ENCODE data around the gene ARFRP1. TPM values are rescaled to one million over a fixed set of nuclear protein-coding genes. Genes with fewer than 3 reads are reported as not detected.

The ARFRP1 gene
- total and polyA plus RNA-seq, 2 of the 4 experiments (the other 2 are of a cell fraction), result 25.3 to 36.6 TPM

GRCh38 chr20:63694584-63695423, 13.0 kb downstream of the ARFRP1 start:
- no TSS peak for BruUV-seq (replicated peaks)
- ChIA-PET POLR2A (ENCODE audit: unreplicated experiment) (interaction anchor here (1.2 kb wide), 1 partner anchor 13 kb away, joined by 4 read pairs; the partner anchor contains the start of genes ARFRP1 and ZGPAT), CTCF (no interaction called here)
- dilution Hi-C loops (cut with HindIII; ENCODE audit: low sequenced_read_pairs, unreplicated experiment) (no loop called here), intact Hi-C loops (cut with micrococcal nuclease) (no loop called here), in situ Hi-C loops (cut with MboI; ENCODE audit: low sequenced_read_pairs) (no loop called here)
- Histone ChIP-seq H4K91ac (ENCODE audit: insufficient read depth, low read depth, low read length) (no peak overlapping the region), H3K23ac (ENCODE audit: low read depth, low read length) (no peak overlapping the region), H3K4me1 (ENCODE audit: control insufficient read depth, insufficient read depth, low read length) (peaks cover 21% of the 10 kb centered on the region), H2BK15ac (ENCODE audit: low read depth, low read length) (no peak overlapping the region), H3K4me3 (ENCODE audit: insufficient read depth, low read depth, low read length) (no peak overlapping the region), H3K27ac (ENCODE audit: insufficient read depth, low read length) (no peak overlapping the region), H3K4me2 (ENCODE audit: low read depth, low read length) (no peak overlapping the region), H3K9me1 (ENCODE audit: insufficient read depth, low read length) (no peaks in the 10 kb centered on the region), H3K4ac (ENCODE audit: low read depth, low read length) (no peak overlapping the region), H2AK9ac (replicated peaks; ENCODE audit: low read depth, low read length, poor library complexity) (peak overlapping the region; percentile 72), H3K9me3 (ENCODE audit: control insufficient read depth, insufficient read depth, low read length) (no peaks in the 10 kb centered on the region), H2BK5ac (ENCODE audit: low read depth, low read length, poor library complexity, severe bottlenecking) (no peak overlapping the region), H3K56ac (ENCODE audit: extremely low read depth, insufficient read depth, low read length) (no peak overlapping the region), H2BK120ac (ENCODE audit: low read depth, low read length) (no peak overlapping the region), H3K9ac (ENCODE audit: low read depth, low read length) (no peak overlapping the region), H2BK20ac (ENCODE audit: low read depth, low read length) (no peak overlapping the region), H3K14ac (replicated peaks; ENCODE audit: low read depth, low read length) (no peak overlapping the region), H4K5ac (ENCODE audit: low read depth, low read length) (no peak overlapping the region), H3K27me3 (ENCODE audit: control insufficient read depth, insufficient read depth, low read length) (no peaks in the 10 kb centered on the region), H3K18ac (ENCODE audit: low read depth, low read length) (no peak overlapping the region), H3K79me1 (ENCODE audit: low read depth in 1 of 2, low read length in 2 of 2) (peaks cover 11 to 32% of the 10 kb centered on the region in 2 experiments; a peak in 3 of 4 replicates), H4K20me1 (ENCODE audit: insufficient read depth, low read length) (no peaks in the 10 kb centered on the region), H3K36me3 (ENCODE audit: control insufficient read depth, insufficient read depth, low read length) (peaks cover 13% of the 10 kb centered on the region; the same call in 1 of the 2 replicates), H4K8ac (ENCODE audit: low read depth in 2 of 2, low read length in 2 of 2) (no peak overlapping the region), H2AK5ac (ENCODE audit: low read depth, low read length) (no peak overlapping the region), H2AFZ (replicated peaks; ENCODE audit: low read length, poor library complexity) (no peak overlapping the region)
- TF ChIP-seq FOS (IDR thresholded peaks at IDR 0.05; ENCODE audit: low read depth, low read length) (no peak), CHD1 (IDR thresholded peaks at IDR 0.05; ENCODE audit: low read depth, low read length) (no peak)
- no peak for DNase-seq
- WGBS, 2 experiments (ENCODE audit: extremely low coverage in 2 of 2, insufficient read length in 1 of 2), result 96% methylated on average over 11 of the region's 37 CpGs; no CpG with 5 or more reads in 1 of the 2 experiments
- no peak for ATAC-seq (ENCODE audit: low read depth)
